Body of pancreas (tissue), 4 donors: ENCODE data around the gene FAM163A. TPM values are rescaled to one million over a fixed set of nuclear protein-coding genes. Genes with fewer than 3 reads are reported as not detected.
A peak's percentile ranks its signal among the peaks of the same experiment; 100 is the strongest.

ENCODE experiments used
- ATAC-seq: fragments of 150-250 bp; one replicate; pipeline ENCODE4 v1.9.1; 2016
- DNase-seq, 4 donors: peaks; one replicate each; pipeline ENCODE4 v3.0.0-alpha.2; 2019
- H3K27ac ChIP-seq, 4 donors: fragments of 200-600 bp; sonication (generic); 1 replicate in 3 of 4; 2 replicates in 1 of 4; pipeline versions ENCODE4 v1.5.1 to v1.6.1; 2016 to 2019; ENCODE audit warnings: mild to moderate bottlenecking in 1 of 4, mixed read lengths in 1 of 4, moderate library complexity in 1 of 4
- H3K27me3 ChIP-seq, 2 donors: fragments of 200-600 bp; sonication (generic); one replicate each; pipeline ENCODE4 v1.6.0; 2016; ENCODE audit warnings: mild to moderate bottlenecking in 1 of 2
- H3K36me3 ChIP-seq, 2 donors: fragments of 200-600 bp; sonication (generic); replicated peaks in 1 of 2; 2 replicates each; pipeline ENCODE4 v1.5.1; 2016; ENCODE audit warnings: low read depth in 2 of 2; ENCODE audit not compliant: insufficient read depth in 1 of 2
- H3K4me1 ChIP-seq: fragments of 200-600 bp; sonication (generic); one replicate; pipeline ENCODE4 v1.6.0; 2016
- H3K4me3 ChIP-seq, 2 donors: fragments of 200-600 bp; sonication (generic); 1 replicate in 1 of 2; 2 replicates in 1 of 2; pipeline ENCODE4 v1.5.1; 2016 to 2019
- H3K9me3 ChIP-seq, 3 donors: fragments of 200-600 bp; sonication (generic); 1 replicate in 2 of 3; 2 replicates in 1 of 3; pipeline ENCODE4 v1.5.1; 2016
- CTCF ChIP-seq, 7 experiments: fragments of 450-650 bp in 4 of 7; fragments of 200-600 bp in 3 of 7; sonication (generic) in 3 of 7; IDR thresholded peaks; one replicate each; pipeline ENCODE4 v1.5.1; 2016 to 2019; ENCODE audit warnings: antibody characterized with exemption in 7 of 7
- POLR2A ChIP-seq, 3 donors: fragments of 450-650 bp; IDR thresholded peaks; one replicate each; pipeline ENCODE4 v1.6.1; 2016; ENCODE audit warnings: antibody characterized with exemption in 3 of 3, mild to moderate bottlenecking in 2 of 3
- WGBS, 2 donors: methylation state at CpG; one replicate each; pipeline ENCODE4 v1.1.5; 2017; 5-methylcytosine and 5-hydroxymethylcytosine counted together
- intact Hi-C: fragments of 100-400 bp; cut with DNase I; formaldehyde crosslinking; loops from one replicate; pipeline ENCODE4 v1.15.1; 2023
- total RNA-seq, 2 donors: library from RNA; depleted of rRNA; stranded (reverse); fragments of >200 nt; gene quantifications; one replicate each; pipeline ENCODE4 v1.1.0, GENCODE V29; 2016

FAM163A gene
- total RNA-seq, 2 donors from 2014 or later = 0.26 TPM; not detected in 1

GRCh38 chr1:179776831-179777230 is 33.7 kb downstream of the FAM163A start:
- H3K9me3 ChIP-seq = no peaks in the 10 kb centered on the region
- no peaks in the 10 kb centered on the region for H3K36me3 ChIP-seq
- DNase-seq = no peak
- 91 to 93% methylated on average over 2 of the region's 2 CpGs for WGBS, 2 donors
- no peak overlapping the region for H3K4me3 ChIP-seq
- intact Hi-C loops = no loop called here
- peaks cover 17% of the 10 kb centered on the region for H3K4me1 ChIP-seq
- no peak for ATAC-seq
- H3K27ac ChIP-seq = no peak overlapping the region
- TF ChIP-seq CTCF (IDR thresholded peaks at IDR 0.05) = no peak
- TF ChIP-seq POLR2A (IDR thresholded peaks at IDR 0.05) = no peak
- no peaks in the 10 kb centered on the region for H3K27me3 ChIP-seq

- Histone ChIP-seq H3K4me1 (peaks cover 17% of the 10 kb centered on the region), H3K4me3 (no peak overlapping the region), H3K27ac (no peak overlapping the region), H3K27me3 (no peaks in the 10 kb centered on the region), H3K9me3 (no peaks in the 10 kb centered on the region), H3K36me3 (no peaks in the 10 kb centered on the region)
- WGBS, 2 donors = 82 to 91% methylated on average over 3 of the region's 3 CpGs
- TF ChIP-seq POLR2A (IDR thresholded peaks at IDR 0.05) (no peak), CTCF (IDR thresholded peaks at IDR 0.05) (no peak)
- ATAC-seq (no peak), DNase-seq (no peak)
- intact Hi-C loops = no loop called here
These were observed 34.6 kb downstream of the FAM163A start for GRCh38 chr1:179777731-179778130.

DNA sequence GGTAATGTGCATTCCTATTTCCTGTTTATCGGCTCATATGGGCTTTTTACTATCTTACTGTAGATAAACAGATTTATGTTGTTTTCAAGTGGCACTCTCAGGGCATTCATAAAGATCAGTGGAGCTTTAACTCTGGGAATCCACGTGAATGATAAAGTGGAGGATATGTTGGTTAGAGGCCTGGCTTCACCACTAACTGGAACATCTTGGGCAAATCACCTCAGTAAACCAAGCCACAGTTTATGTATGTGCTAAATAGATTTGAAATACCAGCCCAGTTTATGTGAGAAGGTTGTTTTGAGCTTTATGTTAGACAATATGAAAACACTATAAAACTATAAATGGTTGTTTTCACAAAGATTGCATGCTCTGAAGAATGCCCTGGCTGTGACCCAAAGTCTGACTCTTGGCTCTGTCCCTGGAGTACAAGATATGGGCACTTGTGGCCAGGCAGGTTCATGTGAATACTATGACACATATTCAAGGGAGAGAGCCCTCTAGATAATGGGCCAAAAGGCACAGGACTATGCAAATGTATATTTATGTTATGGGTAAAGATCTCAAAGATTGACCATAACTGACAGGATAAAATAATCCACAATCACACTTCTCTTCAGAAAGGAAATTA is 36.7 kb downstream of the FAM163A start:
- Histone ChIP-seq H3K36me3 (no peaks in the 10 kb centered on the region), H3K4me1 (peaks cover 17% of the 10 kb centered on the region), H3K27ac (no peak overlapping the region), H3K27me3 (no peaks in the 10 kb centered on the region), H3K9me3 (no peaks in the 10 kb centered on the region), H3K4me3 (no peak overlapping the region)
- DNase-seq (peak; percentile 54 to 84 (median 64)), ATAC-seq (peak; percentile 58)
- 68 to 75% methylated on average over 2 of the region's 2 CpGs for WGBS, 2 donors
- TF ChIP-seq CTCF (IDR thresholded peaks at IDR 0.05) = no peak
- TF ChIP-seq POLR2A (IDR thresholded peaks at IDR 0.05) = no peak
- intact Hi-C loops = no loop called here

DNA sequence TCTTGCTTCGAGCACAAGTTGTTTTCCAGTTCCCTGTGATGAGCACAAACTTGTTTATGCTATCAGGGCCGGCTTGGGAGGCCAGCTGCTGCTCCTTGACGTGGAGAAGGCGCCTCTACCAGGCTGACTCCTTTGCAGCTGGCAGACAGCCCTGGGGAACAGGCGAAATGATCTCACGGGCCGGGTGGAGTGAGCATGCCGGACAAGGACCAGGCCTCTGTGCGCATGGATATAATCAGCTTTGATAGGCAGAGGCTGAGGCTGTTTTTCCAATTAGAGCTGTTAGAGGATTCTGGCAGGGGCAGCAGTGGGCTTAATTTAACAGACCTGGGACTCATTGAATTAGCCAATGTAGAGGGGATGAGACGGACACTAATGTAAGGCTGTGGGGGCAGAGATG is 38.9 kb downstream of the FAM163A start:
- DNase-seq = peak in 2 of 4 donors; percentile 33 to 35
- H3K4me3 ChIP-seq = no peak overlapping the region
- no peaks in the 10 kb centered on the region for H3K36me3 ChIP-seq
- intact Hi-C loops = no loop called here
- H3K27ac ChIP-seq = no peak overlapping the region
- 79% methylated on average over 10 of the region's 10 CpGs for WGBS, 2 donors
- H3K9me3 ChIP-seq = no peaks in the 10 kb centered on the region
- H3K4me1 ChIP-seq = peaks cover 9% of the 10 kb centered on the region
- H3K27me3 ChIP-seq = no peaks in the 10 kb centered on the region
- ATAC-seq = no peak
- TF ChIP-seq POLR2A (IDR thresholded peaks at IDR 0.05) = no peak
- TF ChIP-seq CTCF (IDR thresholded peaks at IDR 0.05) = no peak

GRCh38 chr1:179785031-179785431 is 41.9 kb downstream of the FAM163A start:
- no peak overlapping the region for H3K27ac ChIP-seq
- ATAC-seq = no peak
- WGBS, 2 donors = 69% methylated on average over 4 of the region's 4 CpGs
- peaks cover 2% of the 10 kb centered on the region for H3K4me1 ChIP-seq
- TF ChIP-seq CTCF (IDR thresholded peaks at IDR 0.05) (no peak), POLR2A (IDR thresholded peaks at IDR 0.05) (no peak)
- intact Hi-C loops = no loop called here
- H3K36me3 ChIP-seq = no peaks in the 10 kb centered on the region
- H3K27me3 ChIP-seq = no peaks in the 10 kb centered on the region
- H3K4me3 ChIP-seq = no peak overlapping the region
- DNase-seq = no peak
- no peaks in the 10 kb centered on the region for H3K9me3 ChIP-seq
